ENCODE measurements around the gene OR4P4.

Gene OR4P4

DNA sequence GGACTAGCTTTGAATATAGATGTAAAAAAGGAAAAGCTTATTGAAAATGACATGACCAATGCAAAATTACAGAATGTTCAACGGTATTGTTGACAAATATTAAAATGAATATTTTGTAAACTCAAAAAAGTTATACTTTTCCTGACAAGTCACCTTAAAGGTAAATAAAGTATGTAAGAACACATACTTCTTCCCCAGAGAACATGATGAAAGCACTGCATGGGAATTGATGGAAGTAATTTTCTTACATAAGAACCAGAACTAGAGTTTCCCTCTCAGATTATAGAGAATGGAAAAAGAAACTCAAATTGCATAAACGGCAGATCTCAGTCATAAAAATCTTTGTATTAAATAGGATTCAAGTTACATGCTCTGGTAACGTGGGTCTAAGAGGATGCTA is at the start of gene OR4P4:
Gene OR4P4 (plus strand): TSS at position 301 of the 400 bp plus-strand sequence.
- DNase-seq (ENCODE audit: low read depth, low spot score) = no peak
- H3K4me3 ChIP-seq = no peak within 1 kb of the TSS
- TF ChIP-seq EZH2 (IDR thresholded peaks at IDR 0.05) (no peak), POLR2AphosphoS5 (IDR thresholded peaks at IDR 0.05; ENCODE audit: borderline replicate concordance, low read depth, low read length) (no peak), FOXP2 (optimal IDR thresholded peaks at IDR 0.05; ENCODE audit: control extremely low read depth, extremely low read length, insufficient read depth) (no peak)
- no peak within 1 kb of the TSS for H3K9ac ChIP-seq (ENCODE audit: insufficient read length)
- H3K36me3 ChIP-seq (ENCODE audit: insufficient read depth, low read length) = no peaks in the 10 kb centered on the region
- H3K9me3 ChIP-seq (ENCODE audit: low read depth, low read length) = no peaks in the 10 kb centered on the region
- H3K27ac ChIP-seq = no peak within 1 kb of the TSS

- Histone ChIP-seq H3K9ac (ENCODE audit: insufficient read length) (no peak within 1 kb of the TSS), H3K9me3 (ENCODE audit: low read depth, low read length) (no peaks in the 10 kb centered on the region), H3K36me3 (ENCODE audit: insufficient read depth, low read length) (no peaks in the 10 kb centered on the region), H3K4me3 (no peak within 1 kb of the TSS), H3K27ac (no peak within 1 kb of the TSS)
- no peak for DNase-seq (ENCODE audit: low read depth, low spot score)
- TF ChIP-seq EZH2 (IDR thresholded peaks at IDR 0.05) = no peak
- no peak for TF ChIP-seq POLR2AphosphoS5 (IDR thresholded peaks at IDR 0.05; ENCODE audit: borderline replicate concordance, low read depth, low read length)
- no peak for TF ChIP-seq FOXP2 (optimal IDR thresholded peaks at IDR 0.05; ENCODE audit: control extremely low read depth, extremely low read length, insufficient read depth)
These were observed 27.4 kb upstream of the OR4P4 start, which contains the start of gene OR4C11 for GRCh38 chr11:55607545-55607944. Gene OR4C11, minus strand, starts transcription at chr11:55607645. Its CDS starts 3,272 bp downstream, at chr11:55604373.

- Histone ChIP-seq H3K9ac (ENCODE audit: insufficient read length) (no peak overlapping the region), H3K4me3 (no peak overlapping the region), H3K36me3 (ENCODE audit: insufficient read depth, low read length) (no peaks in the 10 kb centered on the region), H3K27ac (no peak overlapping the region), H3K9me3 (ENCODE audit: low read depth, low read length) (no peaks in the 10 kb centered on the region)
- no peak for DNase-seq (ENCODE audit: low read depth, low spot score)
- TF ChIP-seq FOXP2 (optimal IDR thresholded peaks at IDR 0.05; ENCODE audit: control extremely low read depth, extremely low read length, insufficient read depth) (no peak), POLR2AphosphoS5 (IDR thresholded peaks at IDR 0.05; ENCODE audit: borderline replicate concordance, low read depth, low read length) (no peak), EZH2 (IDR thresholded peaks at IDR 0.05) (no peak)
These were observed 10.4 kb upstream of the OR4P4 start for GRCh38 chr11:55624531-55624930.

DNA sequence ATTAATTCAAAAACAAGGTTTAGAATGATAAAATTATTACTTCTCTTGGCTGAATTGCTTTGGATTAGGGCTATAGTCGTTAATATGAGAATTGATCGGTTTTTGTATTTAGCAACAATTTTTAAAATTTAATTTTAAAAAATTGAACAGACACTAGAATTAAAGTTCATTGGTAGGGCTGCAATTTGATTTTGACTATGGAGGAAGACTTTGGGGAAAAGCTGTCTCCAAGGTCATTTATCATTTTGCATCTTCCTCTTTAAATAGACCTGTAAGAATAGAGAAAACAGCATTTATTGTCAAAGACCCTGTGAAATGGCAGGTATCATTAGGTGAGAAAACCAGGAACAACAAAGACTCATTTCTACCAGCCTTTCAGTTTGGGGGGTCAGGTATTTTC is 13.1 kb downstream of the OR4P4 start, which contains the start of gene OR4S2:
Gene OR4S2 (plus strand): TSS at position 301 of the 400 bp plus-strand sequence. CDS start 2,577 bp downstream, outside the sequence.
- TF ChIP-seq POLR2AphosphoS5 (IDR thresholded peaks at IDR 0.05; ENCODE audit: borderline replicate concordance, low read depth, low read length) = no peak
- TF ChIP-seq EZH2 (IDR thresholded peaks at IDR 0.05) = no peak
- no peak for TF ChIP-seq FOXP2 (optimal IDR thresholded peaks at IDR 0.05; ENCODE audit: control extremely low read depth, extremely low read length, insufficient read depth)
- no peak for DNase-seq (ENCODE audit: low read depth, low spot score)
- no peaks in the 10 kb centered on the region for H3K9me3 ChIP-seq (ENCODE audit: low read depth, low read length)
- H3K4me3 ChIP-seq = no peak within 1 kb of the TSS
- H3K27ac ChIP-seq = no peak within 1 kb of the TSS
- no peak within 1 kb of the TSS for H3K9ac ChIP-seq (ENCODE audit: insufficient read length)
- H3K36me3 ChIP-seq (ENCODE audit: insufficient read depth, low read length) = no peaks in the 10 kb centered on the region

GRCh38 chr11:55652560-55652959 is 17.6 kb downstream of the OR4P4 start:
- TF ChIP-seq POLR2AphosphoS5 (IDR thresholded peaks at IDR 0.05; ENCODE audit: borderline replicate concordance, low read depth, low read length) = no peak
- TF ChIP-seq EZH2 (IDR thresholded peaks at IDR 0.05) = no peak
- no peak for TF ChIP-seq FOXP2 (optimal IDR thresholded peaks at IDR 0.05; ENCODE audit: control extremely low read depth, extremely low read length, insufficient read depth)
- no peak overlapping the region for H3K9ac ChIP-seq (ENCODE audit: insufficient read length)
- H3K9me3 ChIP-seq (ENCODE audit: low read depth, low read length) = no peaks in the 10 kb centered on the region
- DNase-seq (ENCODE audit: low read depth, low spot score) = no peak
- H3K36me3 ChIP-seq (ENCODE audit: insufficient read depth, low read length) = no peaks in the 10 kb centered on the region
- no peak overlapping the region for H3K27ac ChIP-seq
- H3K4me3 ChIP-seq = no peak overlapping the region

GRCh38 chr11:55655096-55655495 is 20.2 kb downstream of the OR4P4 start:
- TF ChIP-seq FOXP2 (optimal IDR thresholded peaks at IDR 0.05; ENCODE audit: control extremely low read depth, extremely low read length, insufficient read depth) = no peak
- no peak for TF ChIP-seq EZH2 (IDR thresholded peaks at IDR 0.05)
- TF ChIP-seq POLR2AphosphoS5 (IDR thresholded peaks at IDR 0.05; ENCODE audit: borderline replicate concordance, low read depth, low read length) = no peak
- H3K36me3 ChIP-seq (ENCODE audit: insufficient read depth, low read length) = no peaks in the 10 kb centered on the region
- no peak for DNase-seq (ENCODE audit: low read depth, low spot score)
- H3K9ac ChIP-seq (ENCODE audit: insufficient read length) = no peak overlapping the region
- no peaks in the 10 kb centered on the region for H3K9me3 ChIP-seq (ENCODE audit: low read depth, low read length)
- no peak overlapping the region for H3K4me3 ChIP-seq
- no peak overlapping the region for H3K27ac ChIP-seq

- H3K36me3 ChIP-seq (ENCODE audit: insufficient read depth, low read length) = no peaks in the 10 kb centered on the region
- H3K9ac ChIP-seq (ENCODE audit: insufficient read length) = no peak overlapping the region
- no peak overlapping the region for H3K27ac ChIP-seq
- TF ChIP-seq POLR2AphosphoS5 (IDR thresholded peaks at IDR 0.05; ENCODE audit: borderline replicate concordance, low read depth, low read length) (no peak), FOXP2 (optimal IDR thresholded peaks at IDR 0.05; ENCODE audit: control extremely low read depth, extremely low read length, insufficient read depth) (no peak), EZH2 (IDR thresholded peaks at IDR 0.05) (no peak)
- no peaks in the 10 kb centered on the region for H3K9me3 ChIP-seq (ENCODE audit: low read depth, low read length)
- H3K4me3 ChIP-seq = no peak overlapping the region
- DNase-seq (ENCODE audit: low read depth, low spot score) = no peak
These were observed 23.2 kb downstream of the OR4P4 start for GRCh38 chr11:55658031-55658573.

GRCh38 chr11:55658608-55659007 is 23.7 kb downstream of the OR4P4 start:
- no peak for TF ChIP-seq EZH2 (IDR thresholded peaks at IDR 0.05)
- TF ChIP-seq FOXP2 (optimal IDR thresholded peaks at IDR 0.05; ENCODE audit: control extremely low read depth, extremely low read length, insufficient read depth) = no peak
- TF ChIP-seq POLR2AphosphoS5 (IDR thresholded peaks at IDR 0.05; ENCODE audit: borderline replicate concordance, low read depth, low read length) = no peak
- no peaks in the 10 kb centered on the region for H3K36me3 ChIP-seq (ENCODE audit: insufficient read depth, low read length)
- H3K9me3 ChIP-seq (ENCODE audit: low read depth, low read length) = no peaks in the 10 kb centered on the region
- no peak overlapping the region for H3K4me3 ChIP-seq
- H3K9ac ChIP-seq (ENCODE audit: insufficient read length) = no peak overlapping the region
- H3K27ac ChIP-seq = no peak overlapping the region
- DNase-seq (ENCODE audit: low read depth, low spot score) = no peak

- no peak within 1 kb of the TSS for H3K9ac ChIP-seq (ENCODE audit: insufficient read length)
- TF ChIP-seq FOXP2 (optimal IDR thresholded peaks at IDR 0.05; ENCODE audit: control extremely low read depth, extremely low read length, insufficient read depth) (no peak), EZH2 (IDR thresholded peaks at IDR 0.05) (no peak), POLR2AphosphoS5 (IDR thresholded peaks at IDR 0.05; ENCODE audit: borderline replicate concordance, low read depth, low read length) (no peak)
- H3K9me3 ChIP-seq (ENCODE audit: low read depth, low read length) = no peaks in the 10 kb centered on the region
These were observed 27.0 kb downstream of the OR4P4 start, which contains the start of gene OR4C6 for GRCh38 chr11:55661901-55662300. Gene OR4C6, plus strand, starts transcription at chr11:55662201. Its CDS starts 2,966 bp downstream, at chr11:55665167.

More at GRCh38 chr11:55661901-55662300, 27.0 kb downstream of the OR4P4 start, which contains the start of gene OR4C6:
- Histone ChIP-seq H3K27ac (no peak within 1 kb of the TSS), H3K36me3 (ENCODE audit: insufficient read depth, low read length) (no peaks in the 10 kb centered on the region), H3K4me3 (no peak within 1 kb of the TSS)
- no peak for DNase-seq (ENCODE audit: low read depth, low spot score)

All from SK-N-MC (cell line).